Mucosa of descending colon (tissue), 3 donors: ENCODE results near the gene ZDHHC16. TPM values are rescaled to one million over a fixed set of nuclear protein-coding genes. Genes with fewer than 3 reads are reported as not detected.
"Not testable (repeated sequence)": the region's sequence is repeated elsewhere in the genome, so short reads cannot be mapped to it uniquely, and the experiment has no call there.

Source experiments
- ATAC-seq: fragments of 200-7000 bp; cut with Tn5 transposase; one replicate; pipeline ENCODE4 v1.9.1; 2020; ENCODE audit warnings: mild to moderate bottlenecking, moderate library complexity
- DNase-seq, 3 donors: peaks; one replicate each; pipeline ENCODE4 v3.0.0-alpha.2; 2020
- H3K36me3 ChIP-seq: fragments of 200-600 bp; one replicate; pipeline ENCODE4 v1.8.0; 2021; ENCODE audit warnings: low read depth, mild to moderate bottlenecking
- H3K4me1 ChIP-seq: fragments of 200-600 bp; one replicate; pipeline ENCODE4 v1.8.0; 2021; ENCODE audit warnings: low read depth, mild to moderate bottlenecking
- H3K4me3 ChIP-seq: fragments of 200-600 bp; one replicate; pipeline ENCODE4 v1.8.0; 2021; ENCODE audit warnings: mild to moderate bottlenecking
- H3K9me3 ChIP-seq: fragments of 200-600 bp; one replicate; pipeline ENCODE4 v1.8.0; 2021; ENCODE audit warnings: mild to moderate bottlenecking
- intact Hi-C, 2 donors: fragments of 100-400 bp; cut with DNase I in 1 of 2; cut with micrococcal nuclease in 1 of 2; formaldehyde crosslinking; loops; one replicate each; pipeline versions ENCODE4 v1.11.0 to v1.11.1; 2022; cut with DNase I, micrococcal nuclease
- total RNA-seq, 3 donors: library from RNA; stranded (reverse); fragmentation: NEBNext Ultra II Directional in 2 of 3; extraction: Animal tissue kit (Norgen Biotek cat#: 25700) in 2 of 3; gene quantifications; one replicate each; pipeline versions ENCODE4 v1.2.1 to v1.2.4, GENCODE V29; 2021 to 2023
- TF ChIP-seq, protein P1 (sequence below): fragments of 200-600 bp; IDR thresholded peaks from one replicate; pipeline ENCODE4 v1.8.0; 2022; ENCODE audit warnings: antibody characterized with exemption, mild to moderate bottlenecking
- donor health status: DM: no; HTN: no; CAD: no; lungs with moderate emphysema.
- donor health status: DM: no; HTN: no; CAD: no.
- donor health status: DM: no; HTN: yes; CAD: no.

ZDHHC16 gene
- total RNA-seq, 3 donors from 2014 or later, result 28.8 to 37.0 (median 29.5) TPM

DNA sequence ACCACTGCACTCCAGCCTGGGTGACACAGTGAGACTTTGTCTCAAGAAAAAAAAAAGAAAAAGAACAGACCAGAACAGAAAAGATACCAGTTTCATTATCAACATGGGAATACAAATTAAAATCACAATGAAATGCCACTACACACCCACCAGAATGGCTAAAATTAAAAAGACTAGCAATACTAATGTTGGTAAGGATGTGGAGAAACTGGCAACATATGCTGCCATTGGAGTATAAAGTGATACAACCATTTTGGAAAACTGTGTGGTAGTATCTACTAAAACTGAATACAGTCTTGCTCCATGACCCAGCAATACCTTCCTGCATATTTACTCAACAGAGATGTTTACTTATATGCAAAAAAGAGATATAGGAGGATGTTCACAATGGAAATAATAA, 41.9 kb upstream of the ZDHHC16 start:
- Histone ChIP-seq H3K9me3 (no peaks in the 10 kb centered on the region), H3K4me1 (peaks cover 32% of the 10 kb centered on the region), H3K4me3 (no peak overlapping the region), H3K36me3 (no peaks in the 10 kb centered on the region)
- TF ChIP-seq, protein P1, sequence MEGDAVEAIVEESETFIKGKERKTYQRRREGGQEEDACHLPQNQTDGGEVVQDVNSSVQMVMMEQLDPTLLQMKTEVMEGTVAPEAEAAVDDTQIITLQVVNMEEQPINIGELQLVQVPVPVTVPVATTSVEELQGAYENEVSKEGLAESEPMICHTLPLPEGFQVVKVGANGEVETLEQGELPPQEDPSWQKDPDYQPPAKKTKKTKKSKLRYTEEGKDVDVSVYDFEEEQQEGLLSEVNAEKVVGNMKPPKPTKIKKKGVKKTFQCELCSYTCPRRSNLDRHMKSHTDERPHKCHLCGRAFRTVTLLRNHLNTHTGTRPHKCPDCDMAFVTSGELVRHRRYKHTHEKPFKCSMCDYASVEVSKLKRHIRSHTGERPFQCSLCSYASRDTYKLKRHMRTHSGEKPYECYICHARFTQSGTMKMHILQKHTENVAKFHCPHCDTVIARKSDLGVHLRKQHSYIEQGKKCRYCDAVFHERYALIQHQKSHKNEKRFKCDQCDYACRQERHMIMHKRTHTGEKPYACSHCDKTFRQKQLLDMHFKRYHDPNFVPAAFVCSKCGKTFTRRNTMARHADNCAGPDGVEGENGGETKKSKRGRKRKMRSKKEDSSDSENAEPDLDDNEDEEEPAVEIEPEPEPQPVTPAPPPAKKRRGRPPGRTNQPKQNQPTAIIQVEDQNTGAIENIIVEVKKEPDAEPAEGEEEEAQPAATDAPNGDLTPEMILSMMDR, result no peak
- intact Hi-C loops, result no loop called here
- ATAC-seq, result no peak
- DNase-seq, result no peak

DNA sequence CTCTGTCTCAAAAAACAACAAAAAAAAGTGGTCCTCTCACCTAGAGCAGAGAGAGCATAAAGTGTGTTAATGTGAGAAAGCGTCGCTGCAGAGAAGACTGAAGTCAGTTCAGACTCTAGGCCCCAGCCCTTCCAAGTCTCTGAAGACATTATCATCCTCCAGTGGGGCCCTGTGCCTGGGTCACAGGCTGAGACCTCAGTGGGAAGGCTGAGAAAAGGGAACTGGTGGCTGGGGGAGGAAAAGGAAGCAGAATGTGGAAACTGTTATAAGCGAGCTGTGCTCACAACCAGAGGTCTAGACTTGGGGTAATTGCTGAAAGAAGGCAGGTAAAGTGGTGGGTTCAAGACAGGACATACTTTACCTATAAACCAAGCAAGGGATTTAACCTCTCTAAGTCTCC, 39.9 kb upstream of the ZDHHC16 start:
- TF ChIP-seq, protein P1, result no peak
- Histone ChIP-seq H3K4me1 (peaks cover 21% of the 10 kb centered on the region), H3K36me3 (no peaks in the 10 kb centered on the region), H3K4me3 (no peak overlapping the region), H3K9me3 (no peaks in the 10 kb centered on the region)
- no peak for DNase-seq
- ATAC-seq, result no peak
- intact Hi-C loops, result no loop called here

DNA sequence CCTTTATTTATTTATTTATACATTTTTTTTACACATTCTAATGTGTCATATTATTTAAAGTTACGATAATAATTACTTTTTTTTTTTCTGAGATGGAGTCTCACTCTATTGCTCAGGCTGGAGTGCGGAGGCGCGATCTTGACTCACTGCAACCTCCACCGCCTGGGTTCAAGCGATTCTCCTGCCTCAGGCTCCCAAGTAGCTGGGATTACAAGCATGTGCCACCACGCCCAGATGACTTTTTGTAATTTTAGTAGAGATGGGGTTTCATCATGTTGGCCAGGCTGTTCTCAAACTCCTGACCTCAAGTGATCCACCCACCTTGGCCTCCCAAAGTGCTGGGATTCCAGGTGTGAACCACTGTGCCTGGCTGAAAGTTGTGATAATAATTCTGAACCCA, 39.5 kb upstream of the ZDHHC16 start:
- ATAC-seq, result not testable (repeated sequence)

DNA sequence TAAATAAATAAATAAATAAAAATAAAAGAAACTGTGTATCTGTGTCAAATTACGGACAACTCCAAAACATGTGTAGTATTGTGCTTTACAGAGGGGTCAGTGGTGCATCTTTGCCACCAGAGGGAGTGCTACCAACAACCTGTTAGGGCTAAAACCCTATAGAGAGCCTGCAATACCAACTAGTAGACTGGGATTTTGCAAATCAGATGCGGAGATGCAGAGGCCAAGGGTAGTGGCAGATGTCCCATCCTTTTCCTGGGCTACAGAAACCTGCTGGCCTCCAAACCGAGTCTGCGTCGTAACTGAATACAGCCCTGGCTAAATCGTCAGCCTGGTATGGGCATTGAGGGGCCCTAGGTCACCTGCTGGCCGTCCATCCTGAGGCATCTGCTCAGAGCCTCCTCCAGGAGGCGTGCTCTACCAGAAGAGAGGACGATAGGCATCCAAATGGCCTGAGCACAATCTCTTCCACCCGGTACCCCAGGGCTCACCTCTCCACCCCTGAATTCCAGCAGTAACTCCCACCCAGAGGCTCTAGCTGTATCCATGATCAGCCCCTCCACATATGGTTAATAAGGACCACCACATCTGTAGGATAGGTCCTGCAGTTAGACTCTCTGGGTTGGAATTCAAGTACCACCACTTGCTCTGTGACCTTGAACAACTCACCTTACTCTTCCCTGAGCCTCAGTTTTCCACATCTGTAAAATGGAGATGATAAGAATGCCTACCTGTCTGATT, 38.6 kb upstream of the ZDHHC16 start:
- DNase-seq (peak; percentile 59 to 65 (median 64)), ATAC-seq (peak; percentile 92)
- Histone ChIP-seq H3K4me3 (no peak overlapping the region), H3K4me1 (peaks cover 18% of the 10 kb centered on the region), H3K9me3 (no peaks in the 10 kb centered on the region), H3K36me3 (no peaks in the 10 kb centered on the region)
- TF ChIP-seq, protein P1, result peak; percentile 76
- intact Hi-C loops, result no loop called here

More for the DNA sequence above, 39.5 kb upstream of the ZDHHC16 start:
- H3K4me1 ChIP-seq, result peaks cover 19% of the 10 kb centered on the region
- DNase-seq, H3K4me3 ChIP-seq, H3K9me3 ChIP-seq, H3K36me3 ChIP-seq, intact Hi-C loops: not testable (repeated sequence)

DNA sequence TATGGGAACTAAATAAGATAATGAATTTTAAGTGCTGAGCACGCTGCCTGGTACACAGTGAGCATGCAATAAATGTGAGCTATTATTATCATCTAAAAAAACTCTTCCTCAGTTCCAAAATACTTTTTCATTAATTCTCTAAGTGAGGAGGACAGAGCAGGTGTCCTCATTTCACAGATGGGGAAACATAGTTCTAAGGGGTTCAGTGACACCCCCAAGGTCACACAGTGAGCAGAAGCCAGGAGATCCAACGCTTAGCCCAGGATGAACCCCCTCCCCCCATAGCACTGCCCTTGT, 38.1 kb upstream of the ZDHHC16 start:
- Histone ChIP-seq H3K36me3 (no peaks in the 10 kb centered on the region), H3K9me3 (no peaks in the 10 kb centered on the region), H3K4me3 (no peak overlapping the region), H3K4me1 (peaks cover 18% of the 10 kb centered on the region)
- DNase-seq (no peak), ATAC-seq (no peak)
- intact Hi-C loops, result no loop called here
- TF ChIP-seq, protein P1, result no peak

DNA sequence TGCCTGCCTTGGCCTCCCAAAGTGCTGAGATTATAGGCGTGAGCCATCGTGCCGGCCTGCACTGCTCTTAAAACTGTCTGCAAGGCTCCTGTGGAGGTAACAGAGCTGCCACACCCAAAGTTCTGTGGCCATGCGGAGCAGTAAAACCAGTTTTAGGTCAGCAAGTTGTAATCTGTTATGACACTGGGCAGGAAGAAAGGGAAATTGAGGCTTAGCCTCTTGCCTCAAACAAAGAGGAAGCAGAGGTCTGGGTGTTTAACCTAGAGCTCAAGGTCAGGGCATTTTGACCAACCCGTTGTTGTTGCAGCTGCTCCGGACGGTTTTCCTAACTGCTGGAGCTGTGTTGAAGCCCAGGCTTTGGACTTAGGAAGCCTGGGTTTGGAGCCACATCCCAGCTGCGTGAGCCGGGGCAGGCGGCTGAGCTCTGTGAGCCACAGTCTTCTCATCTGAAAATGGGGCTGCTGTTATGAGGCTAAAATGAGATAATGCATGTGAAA, 37.4 kb upstream of the ZDHHC16 start:
- DNase-seq (peak in 2 of 3 donors; percentile 63 to 66), ATAC-seq (peak; percentile 65)
- intact Hi-C loops, result no loop called here
- Histone ChIP-seq H3K4me3 (no peak overlapping the region), H3K9me3 (no peaks in the 10 kb centered on the region), H3K4me1 (peaks cover 18% of the 10 kb centered on the region), H3K36me3 (no peaks in the 10 kb centered on the region)
- TF ChIP-seq, protein P1, result no peak
